ENCODE results near the gene UBE2D1. TPM values are rescaled to one million over a fixed set of nuclear protein-coding genes. Genes with fewer than 3 reads are reported as not detected.

Gene UBE2D1
- total and polyA plus RNA-seq, 2 of the 8 experiments (the other 6 are each of a cell fraction or from before 2014, with no cell fraction given), result 21.2 to 33.5 TPM

DNA sequence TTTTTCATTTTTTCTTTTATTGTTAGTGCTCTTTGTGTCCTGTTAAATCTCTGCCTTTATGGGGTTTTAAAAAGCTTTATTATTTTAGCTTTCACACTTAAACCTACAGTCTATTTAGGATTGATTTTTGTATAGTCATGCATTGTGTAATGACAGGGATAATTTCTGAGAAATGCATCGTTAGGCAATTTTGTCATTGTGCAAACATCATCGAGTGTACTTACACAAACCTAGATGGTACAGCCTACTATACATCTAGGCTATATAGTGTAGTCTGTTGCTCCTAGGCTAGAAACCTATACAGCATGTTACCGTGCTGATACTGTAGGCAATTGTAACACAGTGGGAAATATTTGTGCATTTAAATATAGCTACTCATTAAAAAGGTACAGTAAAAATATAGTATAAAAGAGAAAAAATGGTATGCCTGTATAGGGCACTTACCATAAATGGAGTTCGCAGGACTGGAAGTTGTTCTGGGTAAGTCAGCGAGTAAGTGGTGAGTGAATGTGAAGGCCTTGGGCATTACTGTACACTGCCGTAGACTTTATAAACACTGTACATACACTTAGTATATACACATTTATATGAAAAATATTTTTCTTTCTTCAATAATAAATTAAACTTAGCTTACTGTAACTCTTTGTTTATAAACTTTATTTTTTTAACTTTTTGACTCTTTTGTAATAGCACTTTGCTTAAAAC, 16.0 kb downstream of the UBE2D1 start (continued):
- TF ChIP-seq TEAD4 (IDR thresholded peaks at IDR 0.05; ENCODE audit: low read depth, low read length) (no peak), GABPA (IDR thresholded peaks at IDR 0.05; ENCODE audit: borderline replicate concordance, insufficient read depth, low read length) (no peak), YY1 (IDR thresholded peaks at IDR 0.05; ENCODE audit: low read depth, low read length) (no peak), NRF1 (IDR thresholded peaks at IDR 0.05; ENCODE audit: low read depth, low read length) (no peak)
- TF ChIP-seq, protein P1, sequence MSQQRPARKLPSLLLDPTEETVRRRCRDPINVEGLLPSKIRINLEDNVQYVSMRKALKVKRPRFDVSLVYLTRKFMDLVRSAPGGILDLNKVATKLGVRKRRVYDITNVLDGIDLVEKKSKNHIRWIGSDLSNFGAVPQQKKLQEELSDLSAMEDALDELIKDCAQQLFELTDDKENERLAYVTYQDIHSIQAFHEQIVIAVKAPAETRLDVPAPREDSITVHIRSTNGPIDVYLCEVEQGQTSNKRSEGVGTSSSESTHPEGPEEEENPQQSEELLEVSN (IDR thresholded peaks at IDR 0.05), result no peak

Measured in H1 (cell line).